PFSK-1 (cell line): Measurements from ENCODE around the gene GLTP.

Experiments used
- FOXP2 ChIP-seq: optimal IDR thresholded peaks from 2 replicates; pipeline ENCODE3; 2011; ENCODE audit warnings: borderline replicate concordance, control low read depth, inconsistent platforms; ENCODE audit not compliant: insufficient read depth; ENCODE audit errors: extremely low read length, extremely low read depth
- POLR2AphosphoS5 ChIP-seq: IDR thresholded peaks from 2 replicates; pipeline ENCODE4 v1.6.1; 2012; ENCODE audit warnings: low read depth, mild to moderate bottlenecking, control low read depth, low read length, moderate library complexity
- SIN3A ChIP-seq: IDR thresholded peaks from 2 replicates; pipeline ENCODE4 v1.6.1; 2012; ENCODE audit warnings: mild to moderate bottlenecking, low read length, moderate library complexity, borderline replicate concordance; ENCODE audit not compliant: insufficient read depth
- TAF1 ChIP-seq: IDR thresholded peaks from 2 replicates; pipeline ENCODE4 v1.6.1; 2012; ENCODE audit warnings: low read length, control low read depth, borderline replicate concordance; ENCODE audit not compliant: insufficient read depth
- TF ChIP-seq, protein P1 (sequence below), 2 experiments: IDR thresholded peaks; 2 replicates each; pipeline versions ENCODE4 v1.6.1 to v1.8.0; 2011 to 2012; ENCODE audit warnings: low read depth in 2 of 2, low read length in 2 of 2, control low read depth in 1 of 2, inconsistent platforms in 1 of 2, mild to moderate bottlenecking in 1 of 2, moderate library complexity in 1 of 2; ENCODE audit not compliant: insufficient read depth in 1 of 2

DNA sequence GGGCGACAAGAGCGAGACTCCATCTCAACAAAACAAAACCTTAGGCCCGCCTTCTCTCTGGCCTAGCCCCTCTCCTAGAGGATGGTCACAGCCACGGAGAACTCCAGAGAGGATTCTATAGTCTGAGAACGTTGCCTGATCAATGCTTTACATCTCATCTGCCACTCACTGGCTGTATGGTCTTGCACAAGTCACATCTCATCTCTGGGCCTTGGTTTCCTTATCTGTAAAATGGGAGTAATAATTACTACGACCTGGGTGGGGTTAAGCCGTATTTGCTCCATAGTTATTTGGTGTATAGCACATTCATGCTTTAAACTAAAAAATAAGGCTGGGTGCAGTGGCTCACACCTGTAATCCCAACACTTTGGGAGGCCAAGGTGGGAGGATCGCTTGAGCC lies 55.6 kb downstream of the GLTP start:
- TF ChIP-seq POLR2AphosphoS5 (no peak), FOXP2 (no peak), SIN3A (no peak), TAF1 (no peak)
- TF ChIP-seq, protein P1, sequence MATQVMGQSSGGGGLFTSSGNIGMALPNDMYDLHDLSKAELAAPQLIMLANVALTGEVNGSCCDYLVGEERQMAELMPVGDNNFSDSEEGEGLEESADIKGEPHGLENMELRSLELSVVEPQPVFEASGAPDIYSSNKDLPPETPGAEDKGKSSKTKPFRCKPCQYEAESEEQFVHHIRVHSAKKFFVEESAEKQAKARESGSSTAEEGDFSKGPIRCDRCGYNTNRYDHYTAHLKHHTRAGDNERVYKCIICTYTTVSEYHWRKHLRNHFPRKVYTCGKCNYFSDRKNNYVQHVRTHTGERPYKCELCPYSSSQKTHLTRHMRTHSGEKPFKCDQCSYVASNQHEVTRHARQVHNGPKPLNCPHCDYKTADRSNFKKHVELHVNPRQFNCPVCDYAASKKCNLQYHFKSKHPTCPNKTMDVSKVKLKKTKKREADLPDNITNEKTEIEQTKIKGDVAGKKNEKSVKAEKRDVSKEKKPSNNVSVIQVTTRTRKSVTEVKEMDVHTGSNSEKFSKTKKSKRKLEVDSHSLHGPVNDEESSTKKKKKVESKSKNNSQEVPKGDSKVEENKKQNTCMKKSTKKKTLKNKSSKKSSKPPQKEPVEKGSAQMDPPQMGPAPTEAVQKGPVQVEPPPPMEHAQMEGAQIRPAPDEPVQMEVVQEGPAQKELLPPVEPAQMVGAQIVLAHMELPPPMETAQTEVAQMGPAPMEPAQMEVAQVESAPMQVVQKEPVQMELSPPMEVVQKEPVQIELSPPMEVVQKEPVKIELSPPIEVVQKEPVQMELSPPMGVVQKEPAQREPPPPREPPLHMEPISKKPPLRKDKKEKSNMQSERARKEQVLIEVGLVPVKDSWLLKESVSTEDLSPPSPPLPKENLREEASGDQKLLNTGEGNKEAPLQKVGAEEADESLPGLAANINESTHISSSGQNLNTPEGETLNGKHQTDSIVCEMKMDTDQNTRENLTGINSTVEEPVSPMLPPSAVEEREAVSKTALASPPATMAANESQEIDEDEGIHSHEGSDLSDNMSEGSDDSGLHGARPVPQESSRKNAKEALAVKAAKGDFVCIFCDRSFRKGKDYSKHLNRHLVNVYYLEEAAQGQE (IDR thresholded peaks at IDR 0.05; ENCODE audit: insufficient read depth in 1 of 2, low read depth in 2 of 2, low read length in 2 of 2): no peak
